RWPE1 (cell line): ENCODE data around the gene RTF2.
"Not testable (repeated sequence)": the region's sequence is repeated elsewhere in the genome, so short reads cannot be mapped to it uniquely, and the experiment has no call there.

Experiments used
- CTCF ChIA-PET: fragments of 350-600 bp; sonication (Branson Sonifier 250); formaldehyde crosslinking; extraction: SDS; loops from one replicate; lab custom pipeline; 2021; lab: Yijun Ruan, JAX
- POLR2A ChIA-PET: fragments of 400-600 bp; formaldehyde crosslinking; extraction: SDS; loops from one replicate; lab custom pipeline; 2020; ENCODE audit warnings: antibody characterized with exemption; ENCODE audit not compliant: low non-redundant PET; lab: Yijun Ruan, JAX
- DNase-seq: peaks from one replicate; pipeline ENCODE4 v3.0.0; 2012; ENCODE audit warnings: low spot score
- H3K27ac ChIP-seq: fragments of 450-650 bp; 2 replicates; pipeline ENCODE4 v1.5.1; 2017
- CTCF ChIP-seq: fragments of 450-650 bp; conservative IDR thresholded peaks from 2 replicates; pipeline ENCODE4 v1.5.1; 2017; ENCODE audit warnings: low read depth, mild to moderate bottlenecking

RTF2 gene

GRCh38 chr20:56527521-56527920, 59.1 kb downstream of the RTF2 start:
- ChIA-PET CTCF (no interaction called here), POLR2A (no interaction called here)
- no peak for TF ChIP-seq CTCF
- no peak overlapping the region for H3K27ac ChIP-seq
- DNase-seq, result no peak

GRCh38 chr20:56532946-56533345, 64.5 kb downstream of the RTF2 start, which contains the start of gene FAM209B:
Gene FAM209B (plus strand): TSS chr20:56533246. CDS start chr20:56533342, 96 bp downstream.
- CTCF ChIA-PET, result interaction anchor here (0.6 kb wide), 2 partner anchors 17 to 52 kb away, joined by 3 read pairs; no protein-coding TSS in a partner anchor
- POLR2A ChIA-PET, H3K27ac ChIP-seq, DNase-seq: not testable (repeated sequence)

- CTCF ChIA-PET, result interaction anchor here (0.8 to 2.6 kb wide), 2 partner anchors 13 to 433 kb away, joined by 3 to 9 read pairs; no protein-coding TSS in a partner anchor
- no peak for DNase-seq
- no peak overlapping the region for H3K27ac ChIP-seq
- POLR2A ChIA-PET, result no interaction called here
- no peak for TF ChIP-seq CTCF
Observed at GRCh38 chr20:56537997-56538396, 69.6 kb downstream of the RTF2 start.

GRCh38 chr20:56540415-56540814, 72.0 kb downstream of the RTF2 start:
- ChIA-PET POLR2A (no interaction called here), CTCF (interaction anchor here (0.6 to 1.5 kb wide), 4 partner anchors 10 to 1859 kb away, joined by 3 to 8 read pairs (median 3); no protein-coding TSS in a partner anchor)
- DNase-seq, result no peak
- no peak for TF ChIP-seq CTCF
- H3K27ac ChIP-seq, result no peak overlapping the region

- POLR2A ChIA-PET, result no interaction called here
- no peak for TF ChIP-seq CTCF
- DNase-seq, result no peak
- CTCF ChIA-PET, result interaction anchor here (0.5 to 0.7 kb wide), 3 partner anchors 61 to 510 kb away, joined by 3 to 5 read pairs (median 3); no protein-coding TSS in a partner anchor
- H3K27ac ChIP-seq, result no peak overlapping the region
Observed at GRCh38 chr20:56542489-56543030, 74.1 kb downstream of the RTF2 start.

GRCh38 chr20:56551571-56551970, 83.1 kb downstream of the RTF2 start:
- POLR2A ChIA-PET, result no interaction called here
- TF ChIP-seq CTCF, result no peak
- no peak for DNase-seq
- CTCF ChIA-PET, result interaction anchor here (0.6 to 4.7 kb wide), 15 partner anchors 18 to 803 kb away, joined by 3 to 52 read pairs (median 5); no protein-coding TSS in a partner anchor
- no peak overlapping the region for H3K27ac ChIP-seq
